Endothelial cell of umbilical vein (primary cell): ENCODE data around the gene KIF9. TPM values are rescaled to one million over a fixed set of nuclear protein-coding genes. Genes with fewer than 3 reads are reported as not detected.

ENCODE experiments used
- BruUV-seq: library from RNA; stranded (reverse); fragments of 400-500 nt; replicated peaks from 2 replicates; lab custom pipeline; 2021; lab: Mats Ljungman, UMichigan
- CTCF ChIA-PET: fragments of 300-600, 350-600 bp; sonication (Branson Sonifier 250); formaldehyde crosslinking; loops from one replicate; lab custom pipeline; 2021; ENCODE audit warnings: antibody characterized with exemption, inconsistent platforms; lab: Charles Lee
- POLR2A ChIA-PET: fragments of 300-600, 350-600 bp; sonication (Branson Sonifier 250); formaldehyde crosslinking; loops from one replicate; lab custom pipeline; 2021; ENCODE audit warnings: antibody characterized with exemption, inconsistent platforms; lab: Charles Lee
- DNase-seq: peaks from one replicate; pipeline ENCODE4 v3.0.0-alpha.2; 2011; ENCODE audit warnings: low read depth, low spot score
- FAIRE-seq: peaks from 2 replicates; lab custom pipeline; 2011; peaks lifted over from hg19 to GRCh38; lab: Jason Lieb, UNC
- H2AFZ ChIP-seq: 2 replicates; pipeline ENCODE4 v1.6.0; 2012; ENCODE audit warnings: low read depth, low read length, control low read depth, inconsistent platforms
- H3K27ac ChIP-seq: 2 replicates; pipeline ENCODE4 v1.5.1; 2011; ENCODE audit warnings: low read depth, mild to moderate bottlenecking, control low read depth, low read length, moderate library complexity; ENCODE audit not compliant: insufficient read depth
- H3K27me3 ChIP-seq, 2 experiments: 2 replicates each; pipeline versions ENCODE4 v1.6.0 to v1.6.1; 2011; ENCODE audit warnings: low read length in 2 of 2, mixed read lengths in 1 of 2; ENCODE audit not compliant: control insufficient read depth in 2 of 2, insufficient read depth in 2 of 2
- H3K36me3 ChIP-seq, 2 experiments: 2 replicates in 1 of 2; 3 replicates in 1 of 2; pipeline ENCODE4 v1.5.1; 2011; ENCODE audit warnings: low read length in 2 of 2, mild to moderate bottlenecking in 1 of 2, moderate library complexity in 1 of 2; ENCODE audit not compliant: control insufficient read depth in 2 of 2, insufficient read depth in 2 of 2; ENCODE audit errors: extremely low read depth in 1 of 2
- H3K4me1 ChIP-seq: 3 replicates; pipeline ENCODE4 v1.5.1; 2011; ENCODE audit warnings: mild to moderate bottlenecking, low read length; ENCODE audit not compliant: control insufficient read depth, insufficient read depth; ENCODE audit errors: extremely low read depth
- H3K4me2 ChIP-seq: 2 replicates; pipeline ENCODE4 v1.6.1; 2011; ENCODE audit warnings: low read length, control low read depth, mixed read lengths; ENCODE audit not compliant: insufficient read depth
- H3K4me3 ChIP-seq, 3 experiments: fragments of 200-600 bp in 1 of 3; sonication (generic), shearing (Covaris generic) in 1 of 3; replicated peaks in 1 of 3; 2 replicates each; pipeline ENCODE4 v1.5.1; 2011 to 2016; ENCODE audit warnings: control low read depth in 3 of 3, low read length in 3 of 3, mild to moderate bottlenecking in 2 of 3, inconsistent platforms in 1 of 3, low read depth in 1 of 3, moderate library complexity in 1 of 3; ENCODE audit not compliant: insufficient read depth in 1 of 3
- H3K79me2 ChIP-seq: 2 replicates; pipeline ENCODE4 v1.6.0; 2012; ENCODE audit warnings: low read length, inconsistent platforms; ENCODE audit not compliant: control insufficient read depth, insufficient read depth
- H3K9ac ChIP-seq: replicated peaks from 2 replicates; pipeline ENCODE3; 2011; ENCODE audit warnings: low read length, control low read depth; ENCODE audit not compliant: insufficient read depth; ENCODE audit errors: extremely low read depth
- H3K9me1 ChIP-seq: replicated peaks from 3 replicates; pipeline ENCODE4 v1.6.0; 2011; ENCODE audit warnings: mild to moderate bottlenecking, low read length; ENCODE audit not compliant: control insufficient read depth, insufficient read depth; ENCODE audit errors: extremely low read depth
- H3K9me3 ChIP-seq: replicated peaks from 2 replicates; pipeline ENCODE4 v1.5.1; 2012; ENCODE audit warnings: low read length, inconsistent platforms; ENCODE audit not compliant: control insufficient read depth, insufficient read depth
- H4K20me1 ChIP-seq: replicated peaks from 2 replicates; pipeline ENCODE3; 2011; ENCODE audit warnings: mild to moderate bottlenecking, low read length; ENCODE audit not compliant: control insufficient read depth, insufficient read depth; ENCODE audit errors: extremely low read depth
- CTCF ChIP-seq, 2 donors: IDR thresholded peaks; 1 replicate in 1 of 2; 2 replicates in 1 of 2; pipeline ENCODE4 v1.5.1; 2011; ENCODE audit warnings: low read length in 2 of 2, mild to moderate bottlenecking in 2 of 2, moderate library complexity in 2 of 2, control low read depth in 1 of 2, inconsistent platforms in 1 of 2, low read depth in 1 of 2; ENCODE audit not compliant: insufficient read depth in 1 of 2; ENCODE audit errors: extremely low read depth in 1 of 2
- EZH2 ChIP-seq: IDR thresholded peaks from 2 replicates; pipeline ENCODE4 v1.6.1; 2012; ENCODE audit warnings: borderline replicate concordance, low read depth, mild to moderate bottlenecking, moderate library complexity, low read length, inconsistent platforms; ENCODE audit not compliant: severe bottlenecking
- FOS ChIP-seq: IDR thresholded peaks from 2 replicates; pipeline ENCODE4 v1.6.1; 2011; ENCODE audit warnings: mild to moderate bottlenecking, low read length, moderate library complexity, borderline replicate concordance; ENCODE audit not compliant: insufficient read depth
- GATA2 ChIP-seq: IDR thresholded peaks from 2 replicates; pipeline ENCODE4 v1.7.0; 2011; ENCODE audit warnings: low read depth, mild to moderate bottlenecking, moderate library complexity, mixed read lengths, low read length; ENCODE audit not compliant: insufficient read length, insufficient read depth
- JUN ChIP-seq: IDR thresholded peaks from 2 replicates; pipeline ENCODE4 v1.6.1; 2011; ENCODE audit warnings: borderline replicate concordance, low read depth; ENCODE audit not compliant: insufficient read length, insufficient read depth
- MYC ChIP-seq: IDR thresholded peaks from one replicate; pipeline ENCODE4 v1.6.1; 2011; ENCODE audit warnings: mild to moderate bottlenecking, low read depth, low read length
- POLR2A ChIP-seq: IDR thresholded peaks from 2 replicates; pipeline ENCODE4 v1.6.1; 2012; ENCODE audit warnings: low read depth, mild to moderate bottlenecking, control low read depth, low read length
- POLR2AphosphoS5 ChIP-seq: IDR thresholded peaks from 2 replicates; pipeline ENCODE4 v1.6.1; 2012; ENCODE audit warnings: low read depth, mild to moderate bottlenecking, control low read depth, low read length, moderate library complexity; ENCODE audit not compliant: insufficient read depth
- dilution Hi-C: fragments of 300-500 bp; cut with MboI; formaldehyde crosslinking; loops from one replicate; pipeline ENCODE4 v1.15.0; 2019; ENCODE audit warnings: low sequenced_read_pairs; ENCODE audit not compliant: extremely low pct_ligation_motif_present
- intact Hi-C: fragments of 100-400 bp; cut with micrococcal nuclease; formaldehyde crosslinking; loops from one replicate; pipeline ENCODE4 v1.10.0; 2022
- polyA plus RNA-seq, 4 experiments: library from polyadenylated mRNA; depleted of rRNA in 3 of 4; stranded (reverse) in 3 of 4; unstranded in 1 of 4; fragments of >200 nt; gene quantifications; 2 replicates each; pipeline versions ENCODE4 v1.2.1 to v1.2.3, GENCODE V29; 2011 to 2012; ENCODE audit warnings: missing spikeins in 1 of 4
- total RNA-seq: library from RNA; stranded (reverse); gene quantifications from 2 replicates; pipeline ENCODE4 v1.2.3, GENCODE V29; 2021
- TF ChIP-seq, protein P1 (sequence below): IDR thresholded peaks from 2 replicates; pipeline ENCODE4 v1.6.1; 2011; ENCODE audit not compliant: insufficient read depth, insufficient read length

KIF9 gene
- total and polyA plus RNA-seq, 2 donors (not counting 3 experiments of a cell fraction or from before 2014, with no cell fraction given), result 20.5 to 22.4 TPM

DNA sequence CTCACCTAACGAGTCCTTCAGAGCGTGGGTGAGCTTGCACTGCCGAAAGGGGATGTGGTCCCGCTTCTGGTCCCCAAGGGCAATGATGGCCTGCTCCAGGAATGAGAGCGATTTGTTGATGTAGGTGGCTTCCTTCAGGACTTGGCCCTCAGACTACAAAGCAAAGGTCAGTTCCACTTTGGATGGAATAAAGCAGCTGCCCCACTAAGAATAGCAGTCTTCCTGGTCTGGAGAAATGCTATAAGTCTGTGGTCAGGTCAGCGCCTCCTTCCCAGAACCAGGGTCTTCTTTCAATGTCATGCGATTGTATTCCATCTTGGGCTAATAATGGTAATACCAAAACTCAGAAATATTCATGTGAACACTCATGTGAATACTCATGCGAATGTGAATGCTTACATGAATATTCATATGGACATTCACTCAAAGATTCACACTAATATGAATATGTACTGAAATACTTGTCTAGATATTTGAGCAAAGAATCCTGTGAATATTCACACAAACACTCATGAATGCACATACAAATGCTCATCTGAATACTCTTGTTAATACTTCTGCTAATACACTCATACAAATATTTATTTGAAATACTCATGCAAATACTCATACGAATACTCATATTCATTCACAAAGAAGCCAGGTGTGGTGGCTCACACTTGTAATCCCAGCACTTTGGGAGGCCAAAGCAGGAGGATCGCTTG lies 16.7 kb downstream of the KIF9 start:
- Histone ChIP-seq H3K4me2 (no peak overlapping the region), H3K4me3 (no peak overlapping the region), H3K27me3 (no peaks in the 10 kb centered on the region), H2AFZ (no peak overlapping the region), H3K4me1 (peaks cover 9% of the 10 kb centered on the region), H3K9me1 (no peaks in the 10 kb centered on the region), H3K9ac (no peak overlapping the region), H3K79me2 (no peaks in the 10 kb centered on the region), H4K20me1 (no peaks in the 10 kb centered on the region), H3K27ac (no peak overlapping the region), H3K36me3 (no peaks in the 10 kb centered on the region), H3K9me3 (no peaks in the 10 kb centered on the region)
- intact Hi-C loops (no loop called here), dilution Hi-C loops (no loop called here)
- DNase-seq, result no peak
- POLR2A ChIA-PET, result no interaction called here
- CTCF ChIA-PET, result interaction anchor here (0.9 to 2.0 kb wide), 4 partner anchors 16 to 58 kb away, joined by 3 to 5 read pairs (median 4); no protein-coding TSS in a partner anchor
- no peak for FAIRE-seq
- BruUV-seq, result no TSS peak
- TF ChIP-seq, protein P1, sequence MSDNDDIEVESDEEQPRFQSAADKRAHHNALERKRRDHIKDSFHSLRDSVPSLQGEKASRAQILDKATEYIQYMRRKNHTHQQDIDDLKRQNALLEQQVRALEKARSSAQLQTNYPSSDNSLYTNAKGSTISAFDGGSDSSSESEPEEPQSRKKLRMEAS, result no peak
- TF ChIP-seq FOS, result no peak
- no peak for TF ChIP-seq POLR2AphosphoS5
- TF ChIP-seq GATA2, result no peak
- no peak for TF ChIP-seq JUN
- TF ChIP-seq POLR2A, result no peak
- no peak for TF ChIP-seq EZH2
- TF ChIP-seq MYC, result no peak
- no peak for TF ChIP-seq CTCF (IDR thresholded peaks at IDR 0.05; ENCODE audit: extremely low read depth in 1 of 2, insufficient read depth in 1 of 2, low read depth in 1 of 2, low read length in 2 of 2)
